ENCODE data around the gene MTERF1. TPM values are rescaled to one million over a fixed set of nuclear protein-coding genes. Genes with fewer than 3 reads are reported as not detected.

The MTERF1 gene
- total RNA-seq, 4 donors from 2014 or later: 4.4 to 12.5 (median 7.1) TPM

DNA sequence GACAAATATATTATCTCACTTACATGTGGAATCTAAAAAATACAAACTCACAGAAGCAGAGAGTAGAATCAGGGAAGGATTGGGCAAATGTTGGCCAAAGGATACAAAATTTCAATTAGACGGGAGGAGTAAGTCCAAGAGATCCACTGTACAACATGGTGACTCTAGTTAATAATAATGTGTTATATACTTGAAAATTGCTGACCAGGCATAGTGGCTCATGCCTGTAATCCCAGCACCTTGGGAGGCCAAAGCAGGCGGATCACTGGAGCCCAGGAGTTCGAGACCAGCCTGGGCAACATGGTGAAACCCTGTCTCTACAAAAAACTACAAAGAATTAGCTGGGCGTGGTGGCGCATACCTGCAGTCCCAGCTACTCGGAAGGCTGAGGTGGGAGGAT lies 16.4 kb downstream of the MTERF1 start:
- Histone ChIP-seq H3K36me3 (no peaks in the 10 kb centered on the region), H3K9me3 (no peaks in the 10 kb centered on the region), H3K4me1 (peaks cover 0 to 3% (median 0%) of the 10 kb centered on the region in 3 donors), H3K27ac (no peak overlapping the region), H3K27me3 (no peaks in the 10 kb centered on the region), H3K4me3 (no peak overlapping the region)
- WGBS, 2 donors (ENCODE audit: low coverage in 1 of 2): 91 to 100% methylated on average over 5 of the region's 6 CpGs
- TF ChIP-seq EP300 (IDR thresholded peaks at IDR 0.05): no peak
- TF ChIP-seq, protein P1, sequence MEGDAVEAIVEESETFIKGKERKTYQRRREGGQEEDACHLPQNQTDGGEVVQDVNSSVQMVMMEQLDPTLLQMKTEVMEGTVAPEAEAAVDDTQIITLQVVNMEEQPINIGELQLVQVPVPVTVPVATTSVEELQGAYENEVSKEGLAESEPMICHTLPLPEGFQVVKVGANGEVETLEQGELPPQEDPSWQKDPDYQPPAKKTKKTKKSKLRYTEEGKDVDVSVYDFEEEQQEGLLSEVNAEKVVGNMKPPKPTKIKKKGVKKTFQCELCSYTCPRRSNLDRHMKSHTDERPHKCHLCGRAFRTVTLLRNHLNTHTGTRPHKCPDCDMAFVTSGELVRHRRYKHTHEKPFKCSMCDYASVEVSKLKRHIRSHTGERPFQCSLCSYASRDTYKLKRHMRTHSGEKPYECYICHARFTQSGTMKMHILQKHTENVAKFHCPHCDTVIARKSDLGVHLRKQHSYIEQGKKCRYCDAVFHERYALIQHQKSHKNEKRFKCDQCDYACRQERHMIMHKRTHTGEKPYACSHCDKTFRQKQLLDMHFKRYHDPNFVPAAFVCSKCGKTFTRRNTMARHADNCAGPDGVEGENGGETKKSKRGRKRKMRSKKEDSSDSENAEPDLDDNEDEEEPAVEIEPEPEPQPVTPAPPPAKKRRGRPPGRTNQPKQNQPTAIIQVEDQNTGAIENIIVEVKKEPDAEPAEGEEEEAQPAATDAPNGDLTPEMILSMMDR (IDR thresholded peaks at IDR 0.05): no peak
- no peak for TF ChIP-seq POLR2AphosphoS5 (IDR thresholded peaks at IDR 0.05)
- TF ChIP-seq POLR2A (IDR thresholded peaks at IDR 0.05): no peak
- no peak for ATAC-seq

DNA sequence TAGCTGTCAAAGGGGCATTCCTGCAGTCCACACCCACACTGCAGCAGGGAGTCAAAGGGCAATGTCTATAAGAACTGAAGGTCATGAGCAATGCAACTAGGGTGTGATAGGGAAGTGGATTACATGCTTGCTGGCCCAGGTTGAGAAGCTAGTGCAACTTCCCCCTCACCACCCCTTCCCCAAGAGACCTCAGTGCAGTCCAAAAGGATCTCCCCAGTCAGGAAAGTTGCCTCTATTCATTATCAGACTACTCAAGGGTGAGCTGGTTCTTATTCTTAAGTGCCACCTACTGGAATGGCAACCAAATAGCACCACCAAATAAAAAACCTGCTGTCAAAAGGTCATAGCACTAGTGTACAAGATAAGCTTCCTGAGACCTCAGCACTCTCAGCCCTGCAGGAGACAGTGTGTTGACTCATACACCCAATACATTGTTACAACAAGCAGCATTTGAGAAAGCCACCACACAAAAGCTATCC lies 28.2 kb downstream of the MTERF1 start:
- TF ChIP-seq POLR2AphosphoS5 (IDR thresholded peaks at IDR 0.05): no peak
- TF ChIP-seq EP300 (IDR thresholded peaks at IDR 0.05): no peak
- TF ChIP-seq POLR2A (IDR thresholded peaks at IDR 0.05): no peak
- Histone ChIP-seq H3K4me1 (no peaks in the 10 kb centered on the region), H3K36me3 (no peaks in the 10 kb centered on the region), H3K27me3 (no peaks in the 10 kb centered on the region), H3K4me3 (no peak overlapping the region), H3K27ac (no peak overlapping the region), H3K9me3 (peaks cover 0 to 12% (median 0%) of the 10 kb centered on the region in 3 donors)
- ATAC-seq: no peak

- no peak for TF ChIP-seq POLR2AphosphoS5 (IDR thresholded peaks at IDR 0.05)
- TF ChIP-seq POLR2A (IDR thresholded peaks at IDR 0.05): no peak
- no peak for TF ChIP-seq EP300 (IDR thresholded peaks at IDR 0.05)
- TF ChIP-seq, protein P1 (IDR thresholded peaks at IDR 0.05): no peak
- Histone ChIP-seq H3K27me3 (no peaks in the 10 kb centered on the region), H3K4me1 (no peaks in the 10 kb centered on the region), H3K9me3 (peaks cover 0 to 12% (median 0%) of the 10 kb centered on the region in 3 donors), H3K4me3 (no peak overlapping the region), H3K36me3 (no peaks in the 10 kb centered on the region), H3K27ac (no peak overlapping the region)
- no peak for ATAC-seq
Observed at GRCh38 chr7:91850455-91850854, 30.0 kb downstream of the MTERF1 start.

GRCh38 chr7:91847876-91848588 lies 32.5 kb downstream of the MTERF1 start:
- no peak overlapping the region for H3K4me3 ChIP-seq
- WGBS, 2 donors (ENCODE audit: low coverage in 1 of 2): 88 to 89% methylated on average over 3 to 4 of the region's 4 CpGs
- H3K4me1 ChIP-seq: no peaks in the 10 kb centered on the region
- no peak overlapping the region for H3K27ac ChIP-seq
- H3K36me3 ChIP-seq: no peaks in the 10 kb centered on the region
- H3K27me3 ChIP-seq: no peaks in the 10 kb centered on the region
- ATAC-seq: no peak
- TF ChIP-seq POLR2A (IDR thresholded peaks at IDR 0.05) (no peak), EP300 (IDR thresholded peaks at IDR 0.05) (no peak), POLR2AphosphoS5 (IDR thresholded peaks at IDR 0.05) (no peak)
- TF ChIP-seq, protein P1 (IDR thresholded peaks at IDR 0.05): no peak
- no peaks in the 10 kb centered on the region for H3K9me3 ChIP-seq

GRCh38 chr7:91847231-91847630 lies 33.3 kb downstream of the MTERF1 start:
- WGBS, 2 donors (ENCODE audit: low coverage in 1 of 2): 56 to 79% methylated on average over 4 of the region's 4 CpGs
- ATAC-seq: no peak
- TF ChIP-seq POLR2AphosphoS5 (IDR thresholded peaks at IDR 0.05) (no peak), EP300 (IDR thresholded peaks at IDR 0.05) (no peak), POLR2A (IDR thresholded peaks at IDR 0.05) (no peak)
- TF ChIP-seq, protein P1 (IDR thresholded peaks at IDR 0.05): no peak
- Histone ChIP-seq H3K27me3 (no peaks in the 10 kb centered on the region), H3K4me3 (no peak overlapping the region), H3K36me3 (no peaks in the 10 kb centered on the region), H3K4me1 (no peaks in the 10 kb centered on the region), H3K27ac (no peak overlapping the region), H3K9me3 (peaks cover 0 to 5% (median 0%) of the 10 kb centered on the region in 3 donors)

Measured in gastroesophageal sphincter (tissue), 4 donors.